Right lobe of liver (tissue), 6 donors: ENCODE results near the gene DYSF. TPM values are rescaled to one million over a fixed set of nuclear protein-coding genes. Genes with fewer than 3 reads are reported as not detected.

Experiments
- ATAC-seq, 4 donors: fragments of 200-7000 bp; cut with Tn5 transposase; one replicate each; pipeline ENCODE4 v1.9.1; 2020; ENCODE audit warnings: mild to moderate bottlenecking in 4 of 4, moderate library complexity in 4 of 4
- DNase-seq, 3 donors: peaks; one replicate each; pipeline ENCODE4 v3.0.0-alpha.2; 2020
- H3K27ac ChIP-seq, 3 donors: fragments of 200-600 bp; one replicate each; pipeline ENCODE4 v1.8.0; 2022
- H3K27me3 ChIP-seq, 2 donors: fragments of 200-600 bp; one replicate each; pipeline ENCODE4 v1.8.0; 2022
- H3K36me3 ChIP-seq, 4 donors: fragments of 200-600 bp; sonication (generic) in 1 of 4; one replicate each; pipeline versions ENCODE4 v1.5.1 to v1.8.0; 2017 to 2022; ENCODE audit warnings: control low read depth in 1 of 4
- H3K4me1 ChIP-seq, 4 donors: fragments of 200-600 bp; sonication (generic) in 1 of 4; one replicate each; pipeline versions ENCODE4 v1.5.1 to v1.8.0; 2017 to 2022; ENCODE audit warnings: control low read depth in 1 of 4
- H3K4me3 ChIP-seq, 3 donors: fragments of 200-600 bp; one replicate each; pipeline ENCODE4 v1.8.0; 2022
- H3K9me3 ChIP-seq, 4 donors: fragments of 200-600 bp; sonication (generic) in 1 of 4; one replicate each; pipeline versions ENCODE4 v1.5.1 to v1.8.0; 2017 to 2022; ENCODE audit warnings: control low read depth in 1 of 4
- CTCF ChIP-seq, 4 donors: fragments of 200-600 bp in 3 of 4; fragments of 450-650 bp in 1 of 4; IDR thresholded peaks; one replicate each; pipeline versions ENCODE4 v1.5.1 to v1.8.0; 2016 to 2022; ENCODE audit warnings: antibody characterized with exemption in 4 of 4, mild to moderate bottlenecking in 2 of 4
- POLR2A ChIP-seq: fragments of 450-650 bp; IDR thresholded peaks from one replicate; pipeline ENCODE4 v1.6.1; 2017; ENCODE audit warnings: antibody characterized with exemption, mild to moderate bottlenecking
- WGBS: methylation state at CpG from one replicate; pipeline ENCODE4 v1.1.6; 2018; ENCODE audit warnings: low coverage, low lambda C conversion rate; ENCODE audit not compliant: insufficient coverage; ENCODE audit errors: missing lambda C conversion rate; 5-methylcytosine and 5-hydroxymethylcytosine counted together
- intact Hi-C, 2 donors: fragments of 100-400 bp; cut with DNase I; formaldehyde crosslinking; loops; one replicate each; pipeline versions ENCODE4 v1.11.2 to v1.14.1; 2022
- total RNA-seq, 6 experiments: library from RNA; depleted of rRNA in 2 of 6; stranded (reverse); fragments of >200 nt in 2 of 6; fragmentation: NEBNext Ultra II Directional in 3 of 6; extraction: Animal tissue kit (Norgen Biotek cat#: 25700) in 3 of 6; gene quantifications; one replicate each; pipeline versions ENCODE4 v1.1.0 to v1.2.4, GENCODE V29; 2016 to 2023
- donor health status: DM: no; HTN: yes; CAD: no.
- donor health status: DM: no; HTN: no; CAD: no.
- donor health status: DM: no; HTN: no; CAD: no.
- donor health status: DM: no; HTN: yes; CAD: no.
- donor health status: DM: no; HTN: yes; CAD: no.

The DYSF gene
- total RNA-seq, 6 experiments from 2014 or later: 21.8 to 55.0 (median 32.9) TPM

GRCh38 chr2:71457923-71458322, 4.6 kb downstream of the DYSF start:
- Histone ChIP-seq H3K27ac (peak overlapping the region; percentile 48 to 75 (median 62)), H3K27me3 (no peaks in the 10 kb centered on the region), H3K9me3 (no peaks in the 10 kb centered on the region), H3K4me3 (no peak overlapping the region), H3K4me1 (peaks cover 0 to 76% (median 31%) of the 10 kb centered on the region in 4 donors), H3K36me3 (no peaks in the 10 kb centered on the region)
- ATAC-seq (no peak), DNase-seq (no peak)
- TF ChIP-seq CTCF (IDR thresholded peaks at IDR 0.05) (no peak), POLR2A (no peak)
- intact Hi-C loops: no loop called here
- WGBS: 60% methylated on average over 1 of the region's 4 CpGs

GRCh38 chr2:71458413-71459083, 5.2 kb downstream of the DYSF start:
- Histone ChIP-seq H3K27ac (peak overlapping the region; percentile 48 to 75 (median 62)), H3K4me1 (peaks cover 0 to 76% (median 31%) of the 10 kb centered on the region in 4 donors), H3K9me3 (no peaks in the 10 kb centered on the region), H3K27me3 (no peaks in the 10 kb centered on the region), H3K36me3 (no peaks in the 10 kb centered on the region), H3K4me3 (no peak overlapping the region)
- intact Hi-C loops: no loop called here
- WGBS: 36% methylated on average over 5 of the region's 7 CpGs
- ATAC-seq (peak; percentile 8 to 36 (median 22)), DNase-seq (peak in 2 of 3 donors; percentile 61 to 68)
- no peak for TF ChIP-seq CTCF (IDR thresholded peaks at IDR 0.05)
- TF ChIP-seq POLR2A: no peak

GRCh38 chr2:71459084-71459431, 5.7 kb downstream of the DYSF start:
- intact Hi-C loops: no loop called here
- 29% methylated on average over 2 of the region's 2 CpGs for WGBS
- no peak overlapping the region for H3K4me3 ChIP-seq
- ATAC-seq: no peak
- H3K27me3 ChIP-seq: no peaks in the 10 kb centered on the region
- H3K4me1 ChIP-seq: peaks cover 0 to 76% (median 31%) of the 10 kb centered on the region in 4 donors
- H3K36me3 ChIP-seq: no peaks in the 10 kb centered on the region
- peak overlapping the region; percentile 48 to 75 (median 62) for H3K27ac ChIP-seq
- peak in 1 of 3 donors; percentile 48 for DNase-seq
- H3K9me3 ChIP-seq: no peaks in the 10 kb centered on the region
- TF ChIP-seq CTCF (IDR thresholded peaks at IDR 0.05) (no peak), POLR2A (no peak)

GRCh38 chr2:71460056-71460455, 6.7 kb downstream of the DYSF start:
- intact Hi-C loops: no loop called here
- H3K36me3 ChIP-seq: no peaks in the 10 kb centered on the region
- H3K27me3 ChIP-seq: no peaks in the 10 kb centered on the region
- DNase-seq (no peak), ATAC-seq (no peak)
- H3K4me1 ChIP-seq: peaks cover 0 to 69% (median 28%) of the 10 kb centered on the region in 4 donors
- no peak for TF ChIP-seq POLR2A
- TF ChIP-seq CTCF (IDR thresholded peaks at IDR 0.05): no peak
- peak overlapping the region in 1 of 3 donors; percentile 70 for H3K27ac ChIP-seq
- H3K4me3 ChIP-seq: no peak overlapping the region
- H3K9me3 ChIP-seq: no peaks in the 10 kb centered on the region
- 95% methylated on average over 3 of the region's 6 CpGs for WGBS
